Stomach (tissue), 9 donors: Measurements from ENCODE around the gene ASL. TPM values are rescaled to one million over a fixed set of nuclear protein-coding genes. Genes with fewer than 3 reads are reported as not detected.

ENCODE experiments used
- DNase-seq, 2 donors: peaks; one replicate each; pipeline versions ENCODE4 v3.0.0 to v3.0.0-alpha.2; 2013 to 2019
- H3K27ac ChIP-seq, 5 donors: fragments of 200-600 bp in 4 of 5; sonication (generic) in 4 of 5; one replicate each; pipeline ENCODE4 v1.5.1; 2013 to 2019; ENCODE audit warnings: mild to moderate bottlenecking in 1 of 5, moderate library complexity in 1 of 5
- H3K27me3 ChIP-seq, 3 donors: fragments of 200-600 bp; sonication (generic); one replicate each; pipeline ENCODE4 v1.5.1; 2017 to 2019; ENCODE audit warnings: mixed run types in 1 of 3
- H3K36me3 ChIP-seq, 4 donors: fragments of 200-600 bp; sonication (generic); 1 replicate in 3 of 4; 2 replicates in 1 of 4; pipeline ENCODE4 v1.5.1; 2016 to 2019
- H3K4me1 ChIP-seq, 4 donors: fragments of 200-600 bp; sonication (generic); one replicate each; pipeline ENCODE4 v1.5.1; 2016 to 2019
- H3K4me3 ChIP-seq, 4 donors: fragments of 200-600 bp; sonication (generic) in 3 of 4; one replicate each; pipeline ENCODE4 v1.5.1; 2016 to 2019; ENCODE audit warnings: mild to moderate bottlenecking in 1 of 4
- H3K9me3 ChIP-seq, 4 donors: fragments of 200-600 bp; sonication (generic); one replicate each; pipeline ENCODE4 v1.5.1; 2016 to 2019
- EP300 ChIP-seq: sonication (generic); formaldehyde crosslinking; IDR thresholded peaks from one replicate; pipeline ENCODE4 v1.6.1; 2017; ENCODE audit warnings: antibody characterized with exemption
- POLR2A ChIP-seq, 4 donors: fragments of 450-650 bp; IDR thresholded peaks; one replicate each; pipeline ENCODE4 v1.6.1; 2016; ENCODE audit warnings: antibody characterized with exemption in 4 of 4, control low read depth in 2 of 4, mild to moderate bottlenecking in 1 of 4, moderate library complexity in 1 of 4
- POLR2AphosphoS5 ChIP-seq, 3 donors: sonication (generic); formaldehyde crosslinking; IDR thresholded peaks; one replicate each; pipeline ENCODE4 v1.6.1; 2016; ENCODE audit warnings: antibody characterized with exemption in 3 of 3
- WGBS, 5 donors: extraction: QIAGEN DNeasy Blood & Tissue Kit in 3 of 5; methylation state at CpG; one replicate each; pipeline versions ENCODE4 v1.1.5 to v1.1.7; 2013 to 2018; 5-methylcytosine and 5-hydroxymethylcytosine counted together
- intact Hi-C: fragments of 100-400 bp; cut with DNase I; formaldehyde crosslinking; loops from one replicate; pipeline ENCODE4 v1.15.1; 2023; ENCODE audit warnings: low total_unique reads
- polyA plus RNA-seq, 3 donors: library from polyadenylated mRNA; stranded (reverse); fragments of 200-250 nt; gene quantifications; one replicate each; pipeline ENCODE4 v1.2.3, GENCODE V29; 2013
- total RNA-seq, 5 donors: library from RNA; depleted of rRNA; stranded (reverse); fragments of >200 nt; gene quantifications; one replicate each; pipeline versions ENCODE4 v1.1.0 to v1.2.3, GENCODE V29; 2014 to 2016
- TF ChIP-seq, protein P1 (sequence below), 7 experiments: fragments of 450-650 bp in 4 of 7; fragments of 200-600 bp in 3 of 7; sonication (generic) in 3 of 7; IDR thresholded peaks; one replicate each; pipeline ENCODE4 v1.5.1; 2016 to 2019; ENCODE audit warnings: antibody characterized with exemption in 7 of 7, control low read depth in 2 of 7, mild to moderate bottlenecking in 1 of 7
- donor health status: healthy with polysubstance abuse.
- donor health status: Bipolar disorder and iron deficiency.
- donor health status: healthy.

Gene ASL
- total and polyA plus RNA-seq, 8 donors: 42.8 to 369 (median 75.7) TPM

DNA sequence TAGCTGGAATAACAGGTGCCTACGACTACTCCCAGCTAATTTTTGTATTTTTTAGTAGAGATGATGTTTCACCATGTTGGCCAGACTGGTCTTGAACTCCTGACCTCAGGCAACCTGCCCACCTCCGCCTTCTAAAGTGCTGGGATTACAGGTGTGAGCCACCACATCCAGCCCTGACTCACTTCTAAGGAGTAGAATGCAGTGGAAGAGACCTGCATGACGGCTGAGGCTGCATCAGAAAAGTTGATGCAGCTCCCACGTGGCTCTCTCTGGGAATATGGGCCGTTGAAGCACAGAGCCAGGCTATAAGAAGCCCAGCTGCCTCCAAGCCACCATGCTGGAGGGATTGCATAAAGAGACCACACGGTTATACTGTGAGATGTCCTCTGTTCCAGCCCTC, 21.6 kb upstream of the ASL start:
- intact Hi-C loops: no loop called here
- Histone ChIP-seq H3K4me3 (no peak overlapping the region), H3K4me1 (peaks cover 0 to 14% (median 7%) of the 10 kb centered on the region in 4 donors), H3K9me3 (no peaks in the 10 kb centered on the region), H3K27me3 (no peaks in the 10 kb centered on the region), H3K36me3 (no peaks in the 10 kb centered on the region), H3K27ac (no peak overlapping the region)
- DNase-seq: no peak
- 75 to 92% (median 80%) methylated on average over 6 of the region's 6 CpGs for WGBS, 5 donors
- TF ChIP-seq POLR2A (IDR thresholded peaks at IDR 0.05) (no peak), EP300 (no peak), POLR2AphosphoS5 (IDR thresholded peaks at IDR 0.05) (no peak)
- TF ChIP-seq, protein P1, sequence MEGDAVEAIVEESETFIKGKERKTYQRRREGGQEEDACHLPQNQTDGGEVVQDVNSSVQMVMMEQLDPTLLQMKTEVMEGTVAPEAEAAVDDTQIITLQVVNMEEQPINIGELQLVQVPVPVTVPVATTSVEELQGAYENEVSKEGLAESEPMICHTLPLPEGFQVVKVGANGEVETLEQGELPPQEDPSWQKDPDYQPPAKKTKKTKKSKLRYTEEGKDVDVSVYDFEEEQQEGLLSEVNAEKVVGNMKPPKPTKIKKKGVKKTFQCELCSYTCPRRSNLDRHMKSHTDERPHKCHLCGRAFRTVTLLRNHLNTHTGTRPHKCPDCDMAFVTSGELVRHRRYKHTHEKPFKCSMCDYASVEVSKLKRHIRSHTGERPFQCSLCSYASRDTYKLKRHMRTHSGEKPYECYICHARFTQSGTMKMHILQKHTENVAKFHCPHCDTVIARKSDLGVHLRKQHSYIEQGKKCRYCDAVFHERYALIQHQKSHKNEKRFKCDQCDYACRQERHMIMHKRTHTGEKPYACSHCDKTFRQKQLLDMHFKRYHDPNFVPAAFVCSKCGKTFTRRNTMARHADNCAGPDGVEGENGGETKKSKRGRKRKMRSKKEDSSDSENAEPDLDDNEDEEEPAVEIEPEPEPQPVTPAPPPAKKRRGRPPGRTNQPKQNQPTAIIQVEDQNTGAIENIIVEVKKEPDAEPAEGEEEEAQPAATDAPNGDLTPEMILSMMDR (IDR thresholded peaks at IDR 0.05): no peak

DNA sequence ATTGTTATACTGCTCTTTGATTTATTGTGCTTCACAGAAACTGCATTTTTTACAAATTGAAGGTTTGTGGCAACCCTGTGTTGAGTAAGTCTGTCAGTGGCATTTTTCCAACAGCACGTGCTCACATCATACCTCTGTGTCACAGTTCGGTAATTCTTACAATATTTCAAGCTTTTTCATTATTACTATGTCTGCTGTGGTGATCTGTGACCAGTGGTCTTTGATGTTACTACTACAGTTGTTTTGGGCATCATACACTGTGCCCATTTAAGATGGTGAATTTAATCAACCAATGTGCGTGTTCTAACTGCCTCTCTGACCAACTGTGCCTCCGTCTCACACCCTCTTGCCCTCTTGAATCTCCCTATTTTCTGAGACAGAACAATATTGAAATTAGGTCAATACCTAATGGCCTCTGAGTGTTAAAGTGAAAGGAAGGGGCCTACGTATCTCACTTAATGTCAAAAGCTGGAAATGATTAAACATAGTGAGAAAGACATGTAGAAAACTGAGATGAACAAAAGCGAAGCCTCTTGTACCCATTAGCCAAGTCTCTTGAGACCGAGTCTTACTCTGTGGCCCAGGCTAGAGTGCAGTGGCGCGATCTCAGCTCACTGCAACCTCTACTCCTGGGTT, 20.2 kb upstream of the ASL start:
- WGBS, 5 donors: 79 to 88% (median 85%) methylated on average over 9 of the region's 9 CpGs
- intact Hi-C loops: no loop called here
- no peak for DNase-seq
- no peak overlapping the region for H3K27ac ChIP-seq
- H3K4me1 ChIP-seq: peaks cover 0 to 14% (median 7%) of the 10 kb centered on the region in 4 donors
- H3K4me3 ChIP-seq: no peak overlapping the region
- no peaks in the 10 kb centered on the region for H3K36me3 ChIP-seq
- H3K9me3 ChIP-seq: no peaks in the 10 kb centered on the region
- TF ChIP-seq, protein P1 (IDR thresholded peaks at IDR 0.05): no peak
- no peak for TF ChIP-seq EP300
- H3K27me3 ChIP-seq: no peaks in the 10 kb centered on the region

DNA sequence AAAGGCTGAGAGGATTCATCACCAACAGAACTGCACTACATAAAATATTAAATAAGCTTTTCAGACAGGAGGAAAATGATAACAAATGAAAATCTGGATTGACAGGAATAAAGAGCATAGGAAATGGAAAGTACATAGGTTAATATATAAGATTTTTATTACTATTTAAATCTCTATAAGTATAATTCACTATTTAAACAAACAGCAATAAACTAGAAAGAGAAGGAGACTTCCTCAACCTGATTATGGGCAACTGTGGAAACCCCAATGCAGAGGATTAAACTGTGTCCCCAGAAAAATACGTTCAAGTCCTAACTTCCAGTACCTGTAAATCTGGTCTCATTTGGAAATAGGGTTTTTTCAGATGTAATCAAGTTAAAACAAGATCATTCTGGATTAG, 14.8 kb upstream of the ASL start:
- Histone ChIP-seq H3K27me3 (no peaks in the 10 kb centered on the region), H3K4me1 (no peaks in the 10 kb centered on the region), H3K9me3 (no peaks in the 10 kb centered on the region), H3K4me3 (no peak overlapping the region), H3K27ac (no peak overlapping the region), H3K36me3 (no peaks in the 10 kb centered on the region)
- WGBS, 5 donors: 81 to 97% (median 89%) methylated on average over 1 of the region's 1 CpG
- DNase-seq: no peak
- TF ChIP-seq, protein P1 (IDR thresholded peaks at IDR 0.05): no peak
- TF ChIP-seq POLR2AphosphoS5 (IDR thresholded peaks at IDR 0.05) (no peak), EP300 (no peak), POLR2A (IDR thresholded peaks at IDR 0.05) (no peak)
- intact Hi-C loops: no loop called here

DNA sequence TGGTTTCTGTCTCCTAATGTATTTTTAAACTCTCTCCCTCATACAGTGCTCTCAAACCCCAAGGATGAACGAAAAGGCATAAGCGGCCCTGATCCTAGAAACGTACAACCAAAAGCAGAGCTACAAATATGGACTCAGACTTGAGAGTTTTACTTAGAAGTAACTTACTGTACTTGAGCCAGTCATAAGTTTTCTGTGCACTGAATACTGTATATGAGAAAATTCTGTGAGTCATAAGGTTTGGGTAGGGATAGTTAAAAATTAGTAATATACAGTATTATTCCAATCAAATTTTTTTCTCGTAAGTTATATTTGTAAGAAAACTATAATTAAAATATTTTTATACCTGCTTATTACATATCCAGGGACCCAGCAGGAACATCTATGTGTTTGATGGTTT, 5.9 kb upstream of the ASL start:
- Histone ChIP-seq H3K4me3 (no peak overlapping the region), H3K36me3 (no peaks in the 10 kb centered on the region), H3K4me1 (no peaks in the 10 kb centered on the region), H3K27ac (no peak overlapping the region), H3K9me3 (no peaks in the 10 kb centered on the region), H3K27me3 (no peaks in the 10 kb centered on the region)
- intact Hi-C loops: no loop called here
- no peak for TF ChIP-seq EP300
- TF ChIP-seq, protein P1 (IDR thresholded peaks at IDR 0.05): no peak
- no peak for TF ChIP-seq POLR2A (IDR thresholded peaks at IDR 0.05)
- TF ChIP-seq POLR2AphosphoS5 (IDR thresholded peaks at IDR 0.05): no peak
- 90 to 96% (median 94%) methylated on average over 4 of the region's 4 CpGs for WGBS, 5 donors
- DNase-seq: no peak
